ENCODE measurements around the gene CNTNAP2.

GRCh38 chr7:146773506-146773905 lies 656.9 kb downstream of the CNTNAP2 start:
- TF ChIP-seq GATA2 (IDR thresholded peaks at IDR 0.05; ENCODE audit: low read depth, low read length) (no peak), GATA3 (IDR thresholded peaks at IDR 0.05; ENCODE audit: low read depth, low read length) (no peak)
